ENCODE measurements around the gene SLC40A1. TPM values are rescaled to one million over a fixed set of nuclear protein-coding genes. Genes with fewer than 3 reads are reported as not detected.

SLC40A1 gene
- total and polyA plus RNA-seq, 2 of the 13 experiments (the other 11 are each of a cell fraction or from before 2014, with no cell fraction given): 10.6 to 24.9 TPM

GRCh38 chr2:189613077-189613636, 32.6 kb upstream of the SLC40A1 start (continued):
- no peak for TF ChIP-seq ZNF44 (CRISPR knock-in tag; IDR thresholded peaks at IDR 0.05)
- TF ChIP-seq ZNF550 (CRISPR knock-in tag; IDR thresholded peaks at IDR 0.05; ENCODE audit: borderline replicate concordance): no peak
- TF ChIP-seq ZNF746 (CRISPR knock-in tag; IDR thresholded peaks at IDR 0.05): no peak
- TF ChIP-seq, protein P1, sequence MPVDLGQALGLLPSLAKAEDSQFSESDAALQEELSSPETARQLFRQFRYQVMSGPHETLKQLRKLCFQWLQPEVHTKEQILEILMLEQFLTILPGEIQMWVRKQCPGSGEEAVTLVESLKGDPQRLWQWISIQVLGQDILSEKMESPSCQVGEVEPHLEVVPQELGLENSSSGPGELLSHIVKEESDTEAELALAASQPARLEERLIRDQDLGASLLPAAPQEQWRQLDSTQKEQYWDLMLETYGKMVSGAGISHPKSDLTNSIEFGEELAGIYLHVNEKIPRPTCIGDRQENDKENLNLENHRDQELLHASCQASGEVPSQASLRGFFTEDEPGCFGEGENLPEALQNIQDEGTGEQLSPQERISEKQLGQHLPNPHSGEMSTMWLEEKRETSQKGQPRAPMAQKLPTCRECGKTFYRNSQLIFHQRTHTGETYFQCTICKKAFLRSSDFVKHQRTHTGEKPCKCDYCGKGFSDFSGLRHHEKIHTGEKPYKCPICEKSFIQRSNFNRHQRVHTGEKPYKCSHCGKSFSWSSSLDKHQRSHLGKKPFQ (CRISPR knock-in tag; IDR thresholded peaks at IDR 0.05; ENCODE audit: insufficient replicate concordance): no peak
- TF ChIP-seq SIN3A (IDR thresholded peaks at IDR 0.05; ENCODE audit: borderline replicate concordance, low read depth, low read length): no peak
- no peak for TF ChIP-seq ZEB1 (IDR thresholded peaks at IDR 0.05; ENCODE audit: insufficient replicate concordance, low read depth)
- TF ChIP-seq CEBPB (IDR thresholded peaks at IDR 0.05; ENCODE audit: borderline replicate concordance, low read depth, low read length): no peak
- no peak for TF ChIP-seq ZBTB34 (CRISPR knock-in tag; IDR thresholded peaks at IDR 0.05)
- TF ChIP-seq NFIB (CRISPR knock-in tag; IDR thresholded peaks at IDR 0.05; ENCODE audit: borderline replicate concordance): no peak
- 0 out of 2 replicates have a peak, but pooled peaks have one; percentile 26 for TF ChIP-seq KAT8 (CRISPR knock-in tag; IDR thresholded peaks at IDR 0.05)
- 0 out of 2 replicates have a peak, but pooled peaks have one; percentile 50 for TF ChIP-seq ZNF710 (CRISPR knock-in tag; IDR thresholded peaks at IDR 0.05; ENCODE audit: borderline replicate concordance)
- no peak for TF ChIP-seq ZNF891 (CRISPR knock-in tag; IDR thresholded peaks at IDR 0.05)
- TF ChIP-seq ZNF282 (IDR thresholded peaks at IDR 0.05; ENCODE audit: partially characterized antibody): no peak
- no peak for TF ChIP-seq GTF2F1 (IDR thresholded peaks at IDR 0.05; ENCODE audit: low read length)
- no peak for TF ChIP-seq ZNF816 (CRISPR knock-in tag; IDR thresholded peaks at IDR 0.05; ENCODE audit: borderline replicate concordance)
- TF ChIP-seq CREB3 (CRISPR knock-in tag; IDR thresholded peaks at IDR 0.05): no peak
- TF ChIP-seq SAP130 (CRISPR knock-in tag; IDR thresholded peaks at IDR 0.05; ENCODE audit: low read depth): peak; percentile 48
- no peak for TF ChIP-seq AFF4 (CRISPR knock-in tag; IDR thresholded peaks at IDR 0.05)
